Embryonic facial prominence (tissue), 1 donor: Measurements from ENCODE around the gene CCZ1B.
"Not testable (repeated sequence)": the region's sequence is repeated elsewhere in the genome, so short reads cannot be mapped to it uniquely, and the experiment has no call there.

Source experiments
- DNase-seq: peaks from one replicate; pipeline ENCODE4 v3.0.0-alpha.2; 2016; ENCODE audit errors: extremely low spot score

CCZ1B gene

GRCh38 chr7:6831018-6831725 lies 5.1 kb upstream of the CCZ1B start:
- no peak for DNase-seq

GRCh38 chr7:6830026-6830425 lies 4.0 kb upstream of the CCZ1B start:
- not testable (repeated sequence) for DNase-seq

GRCh38 chr7:6829616-6830015 lies 3.5 kb upstream of the CCZ1B start:
- DNase-seq: not testable (repeated sequence)

GRCh38 chr7:6827180-6827579 lies 1.1 kb upstream of the CCZ1B start:
- not testable (repeated sequence) for DNase-seq

- not testable (repeated sequence) for DNase-seq
Measured at GRCh38 chr7:6825236-6826125, 594 bp downstream of the CCZ1B start.

GRCh38 chr7:6821622-6822021 lies 4.5 kb downstream of the CCZ1B start:
- DNase-seq: not testable (repeated sequence)

GRCh38 chr7:6815470-6815869 lies 10.6 kb downstream of the CCZ1B start:
- DNase-seq: not testable (repeated sequence)

GRCh38 chr7:6813011-6813410 lies 13.1 kb downstream of the CCZ1B start:
- not testable (repeated sequence) for DNase-seq

GRCh38 chr7:6807959-6808358 lies 18.1 kb downstream of the CCZ1B start:
- not testable (repeated sequence) for DNase-seq

GRCh38 chr7:6807393-6807918 lies 18.6 kb downstream of the CCZ1B start:
- not testable (repeated sequence) for DNase-seq

GRCh38 chr7:6800331-6800730 lies 25.7 kb downstream of the CCZ1B start:
- not testable (repeated sequence) for DNase-seq

- DNase-seq: not testable (repeated sequence)
Measured at GRCh38 chr7:6799887-6800286, 26.2 kb downstream of the CCZ1B start.

- DNase-seq: not testable (repeated sequence)
Measured at GRCh38 chr7:6798047-6798446, 28.0 kb downstream of the CCZ1B start.

- DNase-seq: not testable (repeated sequence)
Measured at GRCh38 chr7:6797218-6797617, 28.9 kb downstream of the CCZ1B start.

GRCh38 chr7:6794276-6794675 lies 31.8 kb downstream of the CCZ1B start:
- DNase-seq: not testable (repeated sequence)

GRCh38 chr7:6792113-6792872 lies 33.8 kb downstream of the CCZ1B start:
- not testable (repeated sequence) for DNase-seq

GRCh38 chr7:6789353-6789752 lies 36.7 kb downstream of the CCZ1B start:
- DNase-seq: not testable (repeated sequence)

- not testable (repeated sequence) for DNase-seq
Measured at GRCh38 chr7:6781581-6781980, 44.5 kb downstream of the CCZ1B start.

- DNase-seq: not testable (repeated sequence)
Measured at GRCh38 chr7:6761186-6761585, 64.9 kb downstream of the CCZ1B start.

- not testable (repeated sequence) for DNase-seq
Measured at GRCh38 chr7:6753964-6754363, 72.1 kb downstream of the CCZ1B start, which contains the start of gene RSPH10B2. TSS of gene RSPH10B2 (plus strand) at chr7:6754103. CDS start at chr7:6757678, 3,575 bp downstream.

- not testable (repeated sequence) for DNase-seq
Measured at GRCh38 chr7:6750173-6750572, 75.9 kb downstream of the CCZ1B start.
